C4-2B (cell line): Measurements from ENCODE around the gene TDP2.
"Not testable (repeated sequence)": the region's sequence is repeated elsewhere in the genome, so short reads cannot be mapped to it uniquely, and the experiment has no call there.

Source experiments
- H3K27ac ChIP-seq: fragments of 450-650 bp; 2 replicates; pipeline ENCODE4 v1.5.1; 2017
- CTCF ChIP-seq: fragments of 450-650 bp; conservative IDR thresholded peaks from 2 replicates; pipeline ENCODE4 v1.5.1; 2017; ENCODE audit warnings: mild to moderate bottlenecking
- ZFX ChIP-seq: fragments of 450-650 bp; IDR thresholded peaks from 2 replicates; pipeline ENCODE4 v1.6.1; 2017

The TDP2 gene

GRCh38 chr6:24673625-24674024, 6.9 kb upstream of the TDP2 start:
- TF ChIP-seq CTCF (no peak), ZFX (no peak)
- H3K27ac ChIP-seq, result no peak overlapping the region

GRCh38 chr6:24672620-24673182, 6.0 kb upstream of the TDP2 start:
- no peak for TF ChIP-seq ZFX
- no peak for TF ChIP-seq CTCF

GRCh38 chr6:24671077-24671476, 4.4 kb upstream of the TDP2 start:
- not testable (repeated sequence) for H3K27ac ChIP-seq

More at GRCh38 chr6:24672620-24673182, 6.0 kb upstream of the TDP2 start:
- H3K27ac ChIP-seq, result no peak overlapping the region

GRCh38 chr6:24670492-24670891, 3.8 kb upstream of the TDP2 start:
- not testable (repeated sequence) for H3K27ac ChIP-seq

- H3K27ac ChIP-seq, result no peak overlapping the region
- TF ChIP-seq ZFX, result no peak
- TF ChIP-seq CTCF, result no peak
These were observed 2.3 kb upstream of the TDP2 start for GRCh38 chr6:24668997-24669361.

GRCh38 chr6:24668066-24668996, 1.6 kb upstream of the TDP2 start:
- H3K27ac ChIP-seq, result peak overlapping the region; percentile 81; the same call in 1 of the 2 replicates

GRCh38 chr6:24667378-24667803, 692 bp upstream of the TDP2 start:
- TF ChIP-seq CTCF, result no peak

GRCh38 chr6:24666097-24666640, 530 bp downstream of the TDP2 start:
- TF ChIP-seq ZFX, result no peak
- no peak for TF ChIP-seq CTCF
- peak overlapping the region; percentile 81 for H3K27ac ChIP-seq

More at GRCh38 chr6:24667378-24667803, 692 bp upstream of the TDP2 start:
- peak overlapping the region; percentile 81 for H3K27ac ChIP-seq
